ENCODE data around the gene AHI1. TPM values are rescaled to one million over a fixed set of nuclear protein-coding genes. Genes with fewer than 3 reads are reported as not detected.

AHI1 gene
- total and polyA plus RNA-seq, 8 donors: 10.6 to 24.8 (median 16.5) TPM

- peaks cover 0 to 10% (median 6%) of the 10 kb centered on the region in 3 donors for H3K4me1 ChIP-seq
- H3K27me3 ChIP-seq: no peaks in the 10 kb centered on the region
- no peaks in the 10 kb centered on the region for H3K9me3 ChIP-seq
- no peaks in the 10 kb centered on the region for H3K36me3 ChIP-seq
- no peak for FAIRE-seq
- H3K4me3 ChIP-seq: peak overlapping the region in 1 of 4 donors; percentile 8
- 20 to 31% methylated on average over 11 of the region's 11 CpGs for WGBS, 2 donors
- intact Hi-C loops (cut with DNase I): no loop called here
- peak; percentile 82 to 92 (median 90) for ATAC-seq
- peak; percentile 30 to 68 (median 42) for DNase-seq
- no peak for TF ChIP-seq CTCF (IDR thresholded peaks at IDR 0.05)
- peak overlapping the region; percentile 10 to 69 (median 57) for H3K27ac ChIP-seq
Measured at GRCh38 chr6:135270676-135271536, 226.6 kb downstream of the AHI1 start.

GRCh38 chr6:135269481-135269891 lies 228.1 kb downstream of the AHI1 start:
- no peak for DNase-seq
- intact Hi-C loops (cut with DNase I): no loop called here

GRCh38 chr6:135268740-135269139 lies 228.8 kb downstream of the AHI1 start:
- FAIRE-seq (no peak), ATAC-seq (no peak), DNase-seq (no peak)
- WGBS, 2 donors: 97% methylated on average over 3 of the region's 3 CpGs
- intact Hi-C loops (cut with DNase I): no loop called here
- TF ChIP-seq CTCF (IDR thresholded peaks at IDR 0.05): no peak
- Histone ChIP-seq H3K4me1 (peaks cover 0 to 10% (median 6%) of the 10 kb centered on the region in 3 donors), H3K27me3 (no peaks in the 10 kb centered on the region), H3K9me3 (no peaks in the 10 kb centered on the region), H3K36me3 (no peaks in the 10 kb centered on the region), H3K4me3 (no peak overlapping the region), H3K27ac (no peak overlapping the region)

More at GRCh38 chr6:135269481-135269891, 228.1 kb downstream of the AHI1 start:
- Histone ChIP-seq H3K27ac (no peak overlapping the region), H3K9me3 (no peaks in the 10 kb centered on the region), H3K27me3 (no peaks in the 10 kb centered on the region), H3K36me3 (no peaks in the 10 kb centered on the region), H3K4me1 (peaks cover 0 to 10% (median 6%) of the 10 kb centered on the region in 3 donors), H3K4me3 (no peak overlapping the region)
- WGBS, 2 donors: 76 to 85% methylated on average over 1 of the region's 1 CpG
- ATAC-seq: no peak
- no peak for TF ChIP-seq CTCF (IDR thresholded peaks at IDR 0.05)
- FAIRE-seq: no peak

GRCh38 chr6:135268263-135268662 lies 229.3 kb downstream of the AHI1 start:
- TF ChIP-seq CTCF (IDR thresholded peaks at IDR 0.05): no peak
- Histone ChIP-seq H3K27ac (no peak overlapping the region), H3K27me3 (no peaks in the 10 kb centered on the region), H3K4me3 (no peak overlapping the region), H3K36me3 (no peaks in the 10 kb centered on the region), H3K9me3 (no peaks in the 10 kb centered on the region), H3K4me1 (peaks cover 0 to 10% (median 6%) of the 10 kb centered on the region in 3 donors)
- FAIRE-seq (no peak), ATAC-seq (no peak), DNase-seq (no peak)
- intact Hi-C loops (cut with DNase I): no loop called here
- 93 to 98% methylated on average over 3 of the region's 3 CpGs for WGBS, 2 donors

- TF ChIP-seq CTCF (IDR thresholded peaks at IDR 0.05): no peak
- Histone ChIP-seq H3K27me3 (no peaks in the 10 kb centered on the region), H3K4me1 (peaks cover 0 to 10% (median 6%) of the 10 kb centered on the region in 3 donors), H3K36me3 (no peaks in the 10 kb centered on the region), H3K9me3 (no peaks in the 10 kb centered on the region), H3K27ac (no peak overlapping the region), H3K4me3 (no peak overlapping the region)
- WGBS, 2 donors: 59 to 62% methylated on average over 2 of the region's 2 CpGs
- ATAC-seq (no peak), FAIRE-seq (no peak), DNase-seq (no peak)
- intact Hi-C loops (cut with DNase I): no loop called here
Measured at GRCh38 chr6:135267085-135267484, 230.5 kb downstream of the AHI1 start.
